Ishikawa (cell line): ENCODE data around the gene CFAP61.

Source experiments
- EGR1 ChIP-seq: IDR thresholded peaks from 2 replicates; pipeline ENCODE4 v1.6.1; 2012
- EP300 ChIP-seq: IDR thresholded peaks from 2 replicates; pipeline ENCODE4 v1.6.1; 2012; ENCODE audit warnings: borderline replicate concordance
- NFIC ChIP-seq: IDR thresholded peaks from 2 replicates; pipeline ENCODE4 v1.6.1; 2012
- RAD21 ChIP-seq: IDR thresholded peaks from 2 replicates; pipeline ENCODE4 v1.6.1; 2012; ENCODE audit warnings: low read depth
- TAF1 ChIP-seq: IDR thresholded peaks from 2 replicates; pipeline ENCODE4 v1.6.1; 2012; ENCODE audit warnings: low read depth, mild to moderate bottlenecking
- TEAD4 ChIP-seq: IDR thresholded peaks from 2 replicates; pipeline ENCODE4 v1.6.1; 2012
- USF1 ChIP-seq: IDR thresholded peaks from 2 replicates; pipeline ENCODE4 v1.6.1; 2012
- YY1 ChIP-seq: IDR thresholded peaks from 2 replicates; pipeline ENCODE4 v1.6.1; 2012; ENCODE audit warnings: low read depth
- ZBTB7A ChIP-seq: IDR thresholded peaks from 2 replicates; pipeline ENCODE4 v1.6.1; 2012; ENCODE audit warnings: low read depth
- TF ChIP-seq, protein P1 (sequence below): IDR thresholded peaks from 2 replicates; pipeline ENCODE4 v1.6.1; 2012

GRCh38 chr20:20362774-20363433, 310.6 kb downstream of the CFAP61 start:
- TF ChIP-seq, protein P1, sequence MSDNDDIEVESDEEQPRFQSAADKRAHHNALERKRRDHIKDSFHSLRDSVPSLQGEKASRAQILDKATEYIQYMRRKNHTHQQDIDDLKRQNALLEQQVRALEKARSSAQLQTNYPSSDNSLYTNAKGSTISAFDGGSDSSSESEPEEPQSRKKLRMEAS, result no peak
- no peak for TF ChIP-seq TAF1
- no peak for TF ChIP-seq TEAD4
- no peak for TF ChIP-seq USF1
- TF ChIP-seq YY1, result no peak
- no peak for TF ChIP-seq RAD21
- no peak for TF ChIP-seq EGR1
- TF ChIP-seq EP300, result no peak
- TF ChIP-seq ZBTB7A, result no peak
- TF ChIP-seq NFIC, result no peak
